Esophagus muscularis mucosa (tissue), 4 donors: ENCODE data around the gene XAB2. TPM values are rescaled to one million over a fixed set of nuclear protein-coding genes. Genes with fewer than 3 reads are reported as not detected.

Source experiments
- DNase-seq: peaks from one replicate; pipeline ENCODE4 v3.0.0-alpha.2; 2017; ENCODE audit errors: extremely low spot score
- H3K27ac ChIP-seq, 4 donors: fragments of 200-600 bp; sonication (generic); replicated peaks in 1 of 4; 1 replicate in 3 of 4; 2 replicates in 1 of 4; pipeline ENCODE4 v1.5.1; 2016 to 2019; ENCODE audit warnings: mild to moderate bottlenecking in 1 of 4
- H3K27me3 ChIP-seq, 4 donors: fragments of 200-600 bp; sonication (generic); one replicate each; pipeline versions ENCODE4 v1.5.1 to v1.6.0; 2016 to 2019
- H3K36me3 ChIP-seq, 4 donors: fragments of 200-600 bp; sonication (generic); one replicate each; pipeline ENCODE4 v1.5.1; 2016 to 2019
- H3K4me1 ChIP-seq, 4 donors: fragments of 200-600 bp; sonication (generic); one replicate each; pipeline ENCODE4 v1.5.1; 2016 to 2019
- H3K4me3 ChIP-seq, 4 donors: fragments of 200-600 bp; sonication (generic); 1 replicate in 2 of 4; 2 replicates in 2 of 4; pipeline ENCODE4 v1.5.1; 2016 to 2019; ENCODE audit warnings: mild to moderate bottlenecking in 4 of 4, moderate library complexity in 1 of 4
- H3K9me3 ChIP-seq, 4 donors: fragments of 200-600 bp; sonication (generic); 1 replicate in 3 of 4; 2 replicates in 1 of 4; pipeline ENCODE4 v1.5.1; 2016 to 2019
- CTCF ChIP-seq, 3 experiments: fragments of 200-600 bp in 2 of 3; fragments of 450-650 bp in 1 of 3; sonication (generic) in 2 of 3; IDR thresholded peaks; one replicate each; pipeline ENCODE4 v1.5.1; 2017 to 2019; ENCODE audit warnings: antibody characterized with exemption in 3 of 3, mild to moderate bottlenecking in 2 of 3, moderate library complexity in 1 of 3
- EP300 ChIP-seq: sonication (generic); formaldehyde crosslinking; IDR thresholded peaks from one replicate; pipeline ENCODE4 v1.6.1; 2017; ENCODE audit warnings: antibody characterized with exemption
- POLR2A ChIP-seq: fragments of 450-650 bp; IDR thresholded peaks from one replicate; pipeline ENCODE4 v1.6.1; 2017; ENCODE audit warnings: antibody characterized with exemption, moderate library complexity, mild to moderate bottlenecking, low read depth
- POLR2AphosphoS5 ChIP-seq, 2 donors: sonication (generic); formaldehyde crosslinking; IDR thresholded peaks; one replicate each; pipeline ENCODE4 v1.6.1; 2017; ENCODE audit warnings: antibody characterized with exemption in 2 of 2
- WGBS: methylation state at CpG from one replicate; pipeline ENCODE4 v1.1.5; 2018; 5-methylcytosine and 5-hydroxymethylcytosine counted together
- intact Hi-C: fragments of 100-400 bp; cut with DNase I; formaldehyde crosslinking; loops from one replicate; pipeline ENCODE4 v1.15.1; 2023
- total RNA-seq, 4 donors: library from RNA; depleted of rRNA; stranded (reverse); fragments of >200 nt; gene quantifications; one replicate each; pipeline versions ENCODE4 v1.1.0 to v1.2.1, GENCODE V29; 2016

The XAB2 gene
- total RNA-seq, 4 donors from 2014 or later = 32.0 to 56.2 (median 44.5) TPM

DNA sequence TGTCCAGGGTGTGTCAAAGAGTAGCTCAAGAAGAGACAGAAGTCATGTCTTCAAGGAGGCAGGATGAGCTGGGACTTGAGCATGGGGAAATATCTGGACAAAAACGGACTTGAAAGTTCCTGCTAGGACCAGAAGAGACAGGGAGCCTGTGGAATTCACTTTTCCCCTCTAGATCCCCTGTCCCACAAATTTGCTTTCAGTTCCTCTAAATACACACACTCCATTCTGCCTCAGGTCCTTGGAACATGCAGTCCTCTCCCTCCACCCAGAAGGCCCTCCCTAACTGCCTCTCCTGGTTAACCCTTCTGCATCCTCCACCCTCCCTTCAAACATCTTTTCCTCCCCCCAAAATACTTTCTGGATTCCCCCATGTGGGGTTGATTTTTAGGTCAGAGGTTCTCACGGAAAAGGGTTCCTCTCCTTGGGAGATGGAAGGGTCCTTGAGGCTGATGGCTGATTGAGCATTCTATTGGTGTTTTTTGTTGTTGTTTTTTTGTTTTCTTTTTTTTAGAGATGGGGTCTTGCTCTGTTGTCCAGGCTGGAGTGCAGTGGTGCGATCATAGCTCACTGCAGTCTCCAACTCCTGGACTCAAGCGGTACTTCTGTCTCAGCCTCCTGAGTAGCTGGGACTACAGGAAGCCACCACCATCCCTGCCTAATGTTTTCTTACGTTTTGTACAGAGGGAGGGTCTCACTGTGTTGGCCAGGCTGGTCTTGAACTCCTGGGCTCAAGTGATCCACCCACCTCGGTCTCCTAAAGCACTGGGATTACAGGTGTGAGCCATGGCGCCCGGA is 32.6 kb upstream of the XAB2 start:
- H3K27me3 ChIP-seq = peaks cover 0 to 57% (median 0%) of the 10 kb centered on the region in 4 donors
- H3K27ac ChIP-seq = no peak overlapping the region
- no peak for TF ChIP-seq POLR2A
- TF ChIP-seq POLR2AphosphoS5 (IDR thresholded peaks at IDR 0.05) = no peak
- no peak for TF ChIP-seq CTCF (IDR thresholded peaks at IDR 0.05)
- no peak for TF ChIP-seq EP300
- intact Hi-C loops = no loop called here
- H3K9me3 ChIP-seq = no peaks in the 10 kb centered on the region
- no peak for DNase-seq
- 80% methylated on average over 8 of the region's 8 CpGs for WGBS
- no peaks in the 10 kb centered on the region for H3K4me1 ChIP-seq
- no peak overlapping the region for H3K4me3 ChIP-seq
- no peaks in the 10 kb centered on the region for H3K36me3 ChIP-seq

DNA sequence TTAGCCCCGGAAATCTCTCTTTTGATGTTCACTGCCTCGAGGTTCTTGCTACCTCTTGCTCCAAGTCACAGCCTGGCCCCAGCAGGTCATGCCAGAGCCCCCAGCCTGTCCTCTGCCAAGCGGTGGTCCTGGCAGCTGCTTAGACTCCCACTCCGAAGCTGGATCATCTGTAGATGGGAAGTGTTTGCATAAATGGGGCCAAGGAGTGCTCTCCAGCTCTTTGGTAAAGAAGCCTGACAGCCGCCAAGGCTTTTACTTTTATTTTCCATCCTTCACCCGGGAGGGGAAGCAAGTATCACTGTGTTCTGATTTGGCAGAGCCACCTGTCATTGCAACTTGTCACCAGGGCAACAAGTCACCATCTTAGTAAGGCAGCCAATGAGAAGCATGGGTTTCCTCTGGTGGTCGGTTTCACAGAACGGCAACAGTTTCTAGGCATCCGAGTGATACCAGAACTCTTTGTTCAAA is 28.9 kb upstream of the XAB2 start:
- H3K9me3 ChIP-seq = no peaks in the 10 kb centered on the region
- peaks cover 0 to 43% (median 0%) of the 10 kb centered on the region in 4 donors for H3K27me3 ChIP-seq
- H3K36me3 ChIP-seq = no peaks in the 10 kb centered on the region
- WGBS = 32% methylated on average over 8 of the region's 9 CpGs
- no peak overlapping the region for H3K27ac ChIP-seq
- H3K4me1 ChIP-seq = no peaks in the 10 kb centered on the region
- intact Hi-C loops = no loop called here
- DNase-seq = no peak
- TF ChIP-seq CTCF (IDR thresholded peaks at IDR 0.05) (no peak), POLR2A (no peak), POLR2AphosphoS5 (IDR thresholded peaks at IDR 0.05) (no peak), EP300 (no peak)
- H3K4me3 ChIP-seq = no peak overlapping the region

- 53% methylated on average over 14 of the region's 14 CpGs for WGBS
- Histone ChIP-seq H3K27me3 (peaks cover 0 to 36% (median 0%) of the 10 kb centered on the region in 4 donors), H3K36me3 (no peaks in the 10 kb centered on the region), H3K27ac (no peak overlapping the region), H3K9me3 (no peaks in the 10 kb centered on the region), H3K4me3 (no peak overlapping the region), H3K4me1 (peaks cover 0 to 3% (median 3%) of the 10 kb centered on the region in 4 donors)
- no peak for TF ChIP-seq EP300
- TF ChIP-seq POLR2A = no peak
- no peak for TF ChIP-seq POLR2AphosphoS5 (IDR thresholded peaks at IDR 0.05)
- no peak for TF ChIP-seq CTCF (IDR thresholded peaks at IDR 0.05)
- DNase-seq = no peak
- intact Hi-C loops = no loop called here
Measured at GRCh38 chr19:7657131-7657751, 27.9 kb upstream of the XAB2 start.

DNA sequence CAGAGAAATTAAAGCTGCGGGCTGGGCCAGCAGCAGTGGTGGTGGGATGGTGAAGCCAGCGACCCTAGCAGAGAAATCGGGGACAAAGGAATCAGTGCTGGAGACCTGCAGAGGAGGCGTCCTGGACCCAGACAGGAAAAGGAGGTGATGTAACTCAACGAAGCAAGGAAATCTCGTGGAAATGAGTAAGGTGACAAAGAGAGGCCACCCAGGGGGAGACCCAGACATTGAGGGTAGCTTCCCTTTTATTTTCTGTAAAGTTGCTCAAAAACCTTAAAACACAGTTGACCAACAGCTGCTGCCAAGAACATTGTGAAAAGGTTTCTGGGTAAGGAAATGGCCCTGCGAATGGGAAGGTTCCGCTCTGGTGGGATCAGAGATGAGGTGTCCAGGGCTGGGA is 26.2 kb upstream of the XAB2 start:
- intact Hi-C loops = no loop called here

More for the DNA sequence above, 26.2 kb upstream of the XAB2 start:
- 68% methylated on average over 8 of the region's 8 CpGs for WGBS
- no peak for DNase-seq
- H3K36me3 ChIP-seq = no peaks in the 10 kb centered on the region
- TF ChIP-seq POLR2A (no peak), CTCF (IDR thresholded peaks at IDR 0.05) (no peak), POLR2AphosphoS5 (IDR thresholded peaks at IDR 0.05) (no peak), EP300 (no peak)
- peaks cover 0 to 31% (median 0%) of the 10 kb centered on the region in 4 donors for H3K27me3 ChIP-seq
- H3K9me3 ChIP-seq = no peaks in the 10 kb centered on the region
- no peak overlapping the region for H3K27ac ChIP-seq
- H3K4me3 ChIP-seq = no peak overlapping the region
- H3K4me1 ChIP-seq = peaks cover 0 to 8% (median 6%) of the 10 kb centered on the region in 4 donors
